Hepatocyte (in vitro differentiated cells): ENCODE results near the gene RABEP2.

Experiments
- CTCF ChIP-seq: fragments of 200-600 bp; sonication (generic); IDR thresholded peaks from 2 replicates; pipeline ENCODE4 v1.5.1; 2016; ENCODE audit warnings: antibody characterized with exemption, mild to moderate bottlenecking; ENCODE audit not compliant: poor library complexity
- EZH2 ChIP-seq: fragments of 200-600 bp; sonication (generic); IDR thresholded peaks from 2 replicates; pipeline ENCODE4 v1.6.1; 2016; ENCODE audit warnings: antibody characterized with exemption, mild to moderate bottlenecking, borderline replicate concordance
- EZH2phosphoT487 ChIP-seq: fragments of 200-600 bp; sonication (generic); IDR thresholded peaks from one replicate; pipeline ENCODE4 v1.6.1; 2018; ENCODE audit warnings: antibody characterized with exemption, mild to moderate bottlenecking, low read depth, moderate library complexity; ENCODE audit not compliant: unreplicated experiment, severe bottlenecking

- no peak for TF ChIP-seq CTCF
- TF ChIP-seq EZH2 = no peak
- no peak for TF ChIP-seq EZH2phosphoT487
Observed at GRCh38 chr16:28872952-28873351, 52.1 kb downstream of the RABEP2 start.
